Astrocyte (in vitro differentiated cells and primary cell): ENCODE measurements around the gene KRT25.

Source experiments
- CTCF ChIP-seq: IDR thresholded peaks from 2 replicates; pipeline ENCODE4 v1.5.1; 2011; ENCODE audit warnings: low read depth, mild to moderate bottlenecking, inconsistent platforms, low read length, moderate library complexity; ENCODE audit not compliant: insufficient read depth
- EZH2 ChIP-seq: IDR thresholded peaks from 2 replicates; pipeline ENCODE4 v1.6.1; 2012; ENCODE audit warnings: mild to moderate bottlenecking, low read length, inconsistent platforms; ENCODE audit not compliant: insufficient read depth

GRCh38 chr17:40750391-40750790 lies 4.7 kb downstream of the KRT25 start:
- no peak for TF ChIP-seq EZH2
- no peak for TF ChIP-seq CTCF
